HEK293 (cell line): ENCODE data around the gene NEU1.

ENCODE experiments used
- BCL11A ChIP-seq: fragments of 450-650 bp; formaldehyde crosslinking; IDR thresholded peaks from 2 replicates; pipeline ENCODE4 v1.5.1; 2016; ENCODE audit warnings: low read depth, missing biosample characterization, missing genetic modification characterization
- MZF1 ChIP-seq: fragments of 450-650 bp; formaldehyde crosslinking; IDR thresholded peaks from 2 replicates; pipeline ENCODE4 v1.5.1; 2017; ENCODE audit warnings: missing biosample characterization, missing genetic modification characterization, borderline replicate concordance
- PRDM1 ChIP-seq: fragments of 450-650 bp; formaldehyde crosslinking; IDR thresholded peaks from 2 replicates; pipeline ENCODE4; 2016; ENCODE audit warnings: missing biosample characterization, missing genetic modification characterization
- SALL2 ChIP-seq: fragments of 450-650 bp; formaldehyde crosslinking; IDR thresholded peaks from 2 replicates; pipeline ENCODE4 v1.5.0; 2017; ENCODE audit warnings: missing biosample characterization, mild to moderate bottlenecking, missing genetic modification characterization, borderline replicate concordance
- TCF7L2 ChIP-seq: IDR thresholded peaks from 2 replicates; pipeline ENCODE4 v1.6.1; 2011; ENCODE audit warnings: low read depth, mild to moderate bottlenecking, inconsistent platforms, low read length, moderate library complexity, borderline replicate concordance
- TRIM28 ChIP-seq: IDR thresholded peaks from 2 replicates; pipeline ENCODE4 v1.6.1; 2011; ENCODE audit warnings: low read length, control low read depth, borderline replicate concordance
- ZEB2 ChIP-seq: fragments of 450-650 bp; formaldehyde crosslinking; IDR thresholded peaks from 2 replicates; pipeline ENCODE4 v1.5.1; 2016; ENCODE audit warnings: missing biosample characterization, missing genetic modification characterization
- ZFP41 ChIP-seq: fragments of 450-650 bp; formaldehyde crosslinking; IDR thresholded peaks from 2 replicates; pipeline ENCODE4 v1.5.1; 2016; ENCODE audit warnings: missing biosample characterization, missing genetic modification characterization, borderline replicate concordance
- ZIC2 ChIP-seq: fragments of 450-650 bp; formaldehyde crosslinking; IDR thresholded peaks from 2 replicates; pipeline ENCODE4 v1.5.1; 2016; ENCODE audit warnings: missing biosample characterization, missing genetic modification characterization
- ZNF146 ChIP-seq: fragments of 450-650 bp; formaldehyde crosslinking; IDR thresholded peaks from 2 replicates; pipeline ENCODE4 v1.5.1; 2016; ENCODE audit warnings: missing biosample characterization, missing genetic modification characterization
- ZNF157 ChIP-seq: fragments of 450-650 bp; formaldehyde crosslinking; IDR thresholded peaks from 2 replicates; pipeline ENCODE4 v1.5.1; 2016; ENCODE audit warnings: missing biosample characterization, missing genetic modification characterization
- ZNF18 ChIP-seq: fragments of 450-650 bp; formaldehyde crosslinking; IDR thresholded peaks from 2 replicates; pipeline ENCODE4 v1.5.1; 2016; ENCODE audit warnings: missing biosample characterization, missing genetic modification characterization
- ZNF221 ChIP-seq: fragments of 450-650 bp; formaldehyde crosslinking; IDR thresholded peaks from 2 replicates; pipeline ENCODE4 v1.5.1; 2017; ENCODE audit warnings: missing biosample characterization, missing genetic modification characterization, borderline replicate concordance
- ZNF391 ChIP-seq: fragments of 450-650 bp; formaldehyde crosslinking; IDR thresholded peaks from 2 replicates; pipeline ENCODE4 v1.5.1; 2016; ENCODE audit warnings: low read depth, missing biosample characterization, missing genetic modification characterization, borderline replicate concordance
- ZNF416 ChIP-seq: fragments of 450-650 bp; formaldehyde crosslinking; IDR thresholded peaks from 2 replicates; pipeline ENCODE4 v1.5.1; 2016; ENCODE audit warnings: missing biosample characterization, missing genetic modification characterization
- ZNF423 ChIP-seq: fragments of 450-650 bp; formaldehyde crosslinking; IDR thresholded peaks from 2 replicates; pipeline ENCODE4 v1.5.1; 2016; ENCODE audit warnings: missing biosample characterization, missing genetic modification characterization
- ZNF433 ChIP-seq: fragments of 450-650 bp; formaldehyde crosslinking; IDR thresholded peaks from 2 replicates; pipeline ENCODE4 v1.5.1; 2016; ENCODE audit warnings: missing biosample characterization, missing genetic modification characterization, low read depth
- ZNF544 ChIP-seq: fragments of 450-650 bp; formaldehyde crosslinking; IDR thresholded peaks from 2 replicates; pipeline ENCODE4 v1.5.0; 2017; ENCODE audit warnings: missing biosample characterization, missing genetic modification characterization
- ZNF555 ChIP-seq: fragments of 450-650 bp; formaldehyde crosslinking; conservative IDR thresholded peaks from 2 replicates; pipeline ENCODE4 v1.5.1; 2017; ENCODE audit warnings: missing biosample characterization, mild to moderate bottlenecking, missing genetic modification characterization, inconsistent platforms
- ZNF585B ChIP-seq: fragments of 450-650 bp; formaldehyde crosslinking; IDR thresholded peaks from 2 replicates; pipeline ENCODE4 v1.5.1; 2016; ENCODE audit warnings: missing biosample characterization, missing genetic modification characterization
- ZNF658 ChIP-seq: fragments of 450-650 bp; formaldehyde crosslinking; IDR thresholded peaks from 2 replicates; pipeline ENCODE4; 2016; ENCODE audit warnings: missing biosample characterization, missing genetic modification characterization
- ZNF660 ChIP-seq: fragments of 450-650 bp; IDR thresholded peaks from 2 replicates; pipeline ENCODE4 v1.5.1; 2018; ENCODE audit warnings: missing biosample characterization, mild to moderate bottlenecking, missing genetic modification characterization
- ZNF677 ChIP-seq: fragments of 450-650 bp; IDR thresholded peaks from 2 replicates; pipeline ENCODE4 v1.5.0; 2018; ENCODE audit warnings: missing biosample characterization, mild to moderate bottlenecking, missing genetic modification characterization, moderate library complexity
- ZNF76 ChIP-seq: fragments of 450-650 bp; formaldehyde crosslinking; IDR thresholded peaks from 2 replicates; pipeline ENCODE4; 2016; ENCODE audit warnings: low read depth, missing biosample characterization, missing genetic modification characterization, borderline replicate concordance
- ZNF777 ChIP-seq: fragments of 450-650 bp; formaldehyde crosslinking; IDR thresholded peaks from 2 replicates; pipeline ENCODE4 v1.5.1; 2017; ENCODE audit warnings: missing biosample characterization, missing genetic modification characterization, borderline replicate concordance
- ZSCAN16 ChIP-seq: fragments of 450-650 bp; formaldehyde crosslinking; IDR thresholded peaks from 2 replicates; pipeline ENCODE4 v1.5.1; 2016; ENCODE audit warnings: missing biosample characterization, missing genetic modification characterization
- ZSCAN23 ChIP-seq: fragments of 450-650 bp; formaldehyde crosslinking; IDR thresholded peaks from 2 replicates; pipeline ENCODE4 v1.5.1; 2016; ENCODE audit warnings: missing biosample characterization, missing genetic modification characterization
- TF ChIP-seq, protein P1 (sequence below): fragments of 450-650 bp; IDR thresholded peaks from 2 replicates; pipeline ENCODE4 v1.5.1; 2018; ENCODE audit warnings: missing biosample characterization, missing genetic modification characterization
- TF ChIP-seq, protein P2 (sequence below): fragments of 450-650 bp; formaldehyde crosslinking; optimal IDR thresholded peaks from 2 replicates; pipeline ENCODE3; 2016; ENCODE audit warnings: missing biosample characterization, mild to moderate bottlenecking, missing genetic modification characterization
- TF ChIP-seq, protein P3 (sequence below): fragments of 450-650 bp; formaldehyde crosslinking; IDR thresholded peaks from 2 replicates; pipeline ENCODE4 v1.5.1; 2016; ENCODE audit warnings: missing biosample characterization, missing genetic modification characterization

The NEU1 gene

DNA sequence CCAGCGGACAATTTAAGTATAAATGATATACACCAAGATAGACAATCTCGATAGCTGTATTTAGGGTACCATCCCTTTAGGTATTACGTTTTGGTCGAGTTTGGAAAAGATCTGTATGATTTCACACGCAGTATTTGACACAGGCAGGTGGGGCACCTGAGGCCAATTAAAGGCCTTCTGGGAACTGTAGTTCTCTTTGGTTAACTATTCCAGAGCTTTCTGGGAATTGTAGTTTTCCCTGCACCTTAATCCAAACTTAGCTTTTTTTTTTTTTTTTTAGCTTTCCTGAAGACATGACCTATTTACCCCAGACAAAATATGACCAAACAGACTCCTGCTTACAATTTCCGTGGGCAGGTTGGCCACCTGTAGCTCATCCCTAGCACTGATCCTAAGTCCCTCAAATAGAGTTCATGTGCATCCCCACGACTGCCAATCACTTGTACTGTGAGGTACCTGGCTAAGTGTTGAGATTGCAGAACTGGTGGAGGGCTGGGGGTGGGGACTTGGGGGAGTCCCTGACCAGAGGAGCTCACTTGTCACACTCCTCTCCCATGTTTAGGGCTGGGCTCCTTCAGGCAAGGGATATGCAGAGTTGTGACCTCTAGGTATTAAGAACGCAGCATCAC lies 35.9 kb upstream of the NEU1 start (continued):
- no peak for TF ChIP-seq ZNF677 (tag by site-specific recombination)
- TF ChIP-seq ZNF221: no peak
- TF ChIP-seq ZNF416 (tag by site-specific recombination): no peak
- TF ChIP-seq ZNF391 (tag by site-specific recombination): no peak
- no peak for TF ChIP-seq ZSCAN16 (tag by site-specific recombination)
- peak; percentile 94 for TF ChIP-seq ZEB2
- TF ChIP-seq, protein P1, sequence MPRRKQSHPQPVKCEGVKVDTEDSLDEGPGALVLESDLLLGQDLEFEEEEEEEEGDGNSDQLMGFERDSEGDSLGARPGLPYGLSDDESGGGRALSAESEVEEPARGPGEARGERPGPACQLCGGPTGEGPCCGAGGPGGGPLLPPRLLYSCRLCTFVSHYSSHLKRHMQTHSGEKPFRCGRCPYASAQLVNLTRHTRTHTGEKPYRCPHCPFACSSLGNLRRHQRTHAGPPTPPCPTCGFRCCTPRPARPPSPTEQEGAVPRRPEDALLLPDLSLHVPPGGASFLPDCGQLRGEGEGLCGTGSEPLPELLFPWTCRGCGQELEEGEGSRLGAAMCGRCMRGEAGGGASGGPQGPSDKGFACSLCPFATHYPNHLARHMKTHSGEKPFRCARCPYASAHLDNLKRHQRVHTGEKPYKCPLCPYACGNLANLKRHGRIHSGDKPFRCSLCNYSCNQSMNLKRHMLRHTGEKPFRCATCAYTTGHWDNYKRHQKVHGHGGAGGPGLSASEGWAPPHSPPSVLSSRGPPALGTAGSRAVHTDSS: peak; percentile 8; the same call in 1 of the 2 replicates
- no peak for TF ChIP-seq MZF1 (tag by site-specific recombination)
- TF ChIP-seq BCL11A (tag by site-specific recombination): no peak
- TF ChIP-seq ZNF157: no peak
- no peak for TF ChIP-seq ZNF555 (tag by site-specific recombination)
- no peak for TF ChIP-seq ZNF585B
- TF ChIP-seq, protein P2, sequence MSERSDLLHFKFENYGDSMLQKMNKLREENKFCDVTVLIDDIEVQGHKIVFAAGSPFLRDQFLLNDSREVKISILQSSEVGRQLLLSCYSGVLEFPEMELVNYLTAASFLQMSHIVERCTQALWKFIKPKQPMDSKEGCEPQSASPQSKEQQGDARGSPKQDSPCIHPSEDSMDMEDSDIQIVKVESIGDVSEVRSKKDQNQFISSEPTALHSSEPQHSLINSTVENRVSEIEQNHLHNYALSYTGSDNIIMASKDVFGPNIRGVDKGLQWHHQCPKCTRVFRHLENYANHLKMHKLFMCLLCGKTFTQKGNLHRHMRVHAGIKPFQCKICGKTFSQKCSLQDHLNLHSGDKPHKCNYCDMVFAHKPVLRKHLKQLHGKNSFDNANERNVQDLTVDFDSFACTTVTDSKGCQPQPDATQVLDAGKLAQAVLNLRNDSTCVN (tag by site-specific recombination): no peak
- no peak for TF ChIP-seq ZNF660 (tag by site-specific recombination)
- no peak for TF ChIP-seq ZNF146 (tag by site-specific recombination)
- no peak for TF ChIP-seq ZNF544 (tag by site-specific recombination)
- no peak for TF ChIP-seq ZIC2 (tag by site-specific recombination)
- no peak for TF ChIP-seq TCF7L2
- TF ChIP-seq ZNF433: no peak
- TF ChIP-seq ZSCAN23 (tag by site-specific recombination): peak; percentile 44; the same call in 1 of the 2 replicates
- TF ChIP-seq ZNF18: no peak
- TF ChIP-seq ZNF658 (tag by site-specific recombination): no peak
- no peak for TF ChIP-seq TRIM28
- no peak for TF ChIP-seq PRDM1
- TF ChIP-seq ZNF777 (tag by site-specific recombination): no peak
- no peak for TF ChIP-seq ZNF423 (tag by site-specific recombination)
- no peak for TF ChIP-seq ZFP41
- TF ChIP-seq, protein P3, sequence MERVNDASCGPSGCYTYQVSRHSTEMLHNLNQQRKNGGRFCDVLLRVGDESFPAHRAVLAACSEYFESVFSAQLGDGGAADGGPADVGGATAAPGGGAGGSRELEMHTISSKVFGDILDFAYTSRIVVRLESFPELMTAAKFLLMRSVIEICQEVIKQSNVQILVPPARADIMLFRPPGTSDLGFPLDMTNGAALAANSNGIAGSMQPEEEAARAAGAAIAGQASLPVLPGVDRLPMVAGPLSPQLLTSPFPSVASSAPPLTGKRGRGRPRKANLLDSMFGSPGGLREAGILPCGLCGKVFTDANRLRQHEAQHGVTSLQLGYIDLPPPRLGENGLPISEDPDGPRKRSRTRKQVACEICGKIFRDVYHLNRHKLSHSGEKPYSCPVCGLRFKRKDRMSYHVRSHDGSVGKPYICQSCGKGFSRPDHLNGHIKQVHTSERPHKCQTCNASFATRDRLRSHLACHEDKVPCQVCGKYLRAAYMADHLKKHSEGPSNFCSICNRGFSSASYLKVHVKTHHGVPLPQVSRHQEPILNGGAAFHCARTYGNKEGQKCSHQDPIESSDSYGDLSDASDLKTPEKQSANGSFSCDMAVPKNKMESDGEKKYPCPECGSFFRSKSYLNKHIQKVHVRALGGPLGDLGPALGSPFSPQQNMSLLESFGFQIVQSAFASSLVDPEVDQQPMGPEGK: peak; percentile 40; the same call in 1 of the 2 replicates
- TF ChIP-seq ZNF76 (tag by site-specific recombination): peak; percentile 97
- no peak for TF ChIP-seq SALL2 (tag by site-specific recombination)
